Activated CD8-positive, alpha-beta T cell treated with anti-CD3 and anti-CD28 coated beads for 36 hours (primary cell): ENCODE measurements around the gene C1orf115. TPM values are rescaled to one million over a fixed set of nuclear protein-coding genes. Genes with fewer than 3 reads are reported as not detected.
"Not testable (repeated sequence)": the region's sequence is repeated elsewhere in the genome, so short reads cannot be mapped to it uniquely, and the experiment has no call there.

Experiments
- ATAC-seq: fragments of 200-7000 bp; cut with Tn5 transposase; one replicate; pipeline ENCODE4 v1.10.0; 2021; ENCODE audit warnings: mild to moderate bottlenecking, moderate library complexity
- CTCF ChIA-PET: fragments of 350-600 bp; sonication (Branson Sonifier 250); formaldehyde crosslinking; loops from one replicate; lab custom pipeline; 2021; ENCODE audit warnings: antibody characterized with exemption; lab: Charles Lee
- POLR2A ChIA-PET: fragments of 350-600 bp; sonication (Branson Sonifier 250); formaldehyde crosslinking; loops from one replicate; lab custom pipeline; 2021; ENCODE audit warnings: antibody characterized with exemption; lab: Charles Lee
- DNase-seq: peaks from one replicate; pipeline ENCODE4 v3.0.0-alpha.2; 2020
- H3K27ac Mint-ChIP-seq: one replicate; pipeline ENCODE4 v1.8.0; 2021; ENCODE audit warnings: mild to moderate bottlenecking, mixed read lengths
- H3K27me3 Mint-ChIP-seq: one replicate; pipeline ENCODE4 v1.8.0; 2021; ENCODE audit warnings: mixed read lengths
- H3K36me3 Mint-ChIP-seq: one replicate; pipeline ENCODE4 v1.8.0; 2021; ENCODE audit warnings: low read depth, mixed read lengths
- H3K4me1 Mint-ChIP-seq: one replicate; pipeline ENCODE4 v1.8.0; 2021; ENCODE audit warnings: low read depth, mixed read lengths
- H3K4me3 Mint-ChIP-seq: one replicate; pipeline ENCODE4 v1.8.0; 2021; ENCODE audit warnings: mild to moderate bottlenecking, moderate library complexity, mixed read lengths
- H3K9me3 Mint-ChIP-seq: one replicate; pipeline ENCODE4 v1.8.0; 2021; ENCODE audit warnings: mixed read lengths
- CTCF ChIP-seq: fragments of 200-600 bp; IDR thresholded peaks from one replicate; pipeline ENCODE4 v1.8.0; 2022; ENCODE audit warnings: antibody characterized with exemption, mild to moderate bottlenecking
- intact Hi-C: fragments of 100-400 bp; cut with micrococcal nuclease; formaldehyde crosslinking; loops from one replicate; pipeline ENCODE4 v1.10.0; 2022
- total RNA-seq, 2 experiments: library from RNA; stranded (reverse); gene quantifications; one replicate each; pipeline ENCODE4 v1.2.3, GENCODE V29; 2021

The C1orf115 gene
- total RNA-seq, 2 experiments from 2014 or later, result 0.07 to 0.13 TPM

- ATAC-seq, result no peak
- intact Hi-C loops, result no loop called here
- Mint-ChIP-seq H3K27ac (no peak overlapping the region), H3K4me1 (no peaks in the 10 kb centered on the region), H3K36me3 (no peaks in the 10 kb centered on the region), H3K27me3 (peaks cover 2% of the 10 kb centered on the region), H3K9me3 (no peaks in the 10 kb centered on the region), H3K4me3 (no peak overlapping the region)
- TF ChIP-seq CTCF, result no peak
- CTCF ChIA-PET, result interaction anchor here (0.7 kb wide), 1 partner anchor 22 kb away, joined by 3 read pairs; no protein-coding TSS in a partner anchor
- POLR2A ChIA-PET, result no interaction called here
- no peak for DNase-seq
These were observed 21.1 kb downstream of the C1orf115 start for GRCh38 chr1:220711056-220711809.

GRCh38 chr1:220715986-220716385 is 25.8 kb downstream of the C1orf115 start:
- not testable (repeated sequence) for H3K9me3 Mint-ChIP-seq

GRCh38 chr1:220717800-220718640 is 27.9 kb downstream of the C1orf115 start:
- CTCF ChIA-PET, result interaction anchor here (1.3 kb wide), 1 partner anchor 16 kb away, joined by 3 read pairs; no protein-coding TSS in a partner anchor
- peaks cover 7% of the 10 kb centered on the region for H3K27me3 Mint-ChIP-seq
- no peak overlapping the region for H3K4me3 Mint-ChIP-seq

More at GRCh38 chr1:220715986-220716385, 25.8 kb downstream of the C1orf115 start:
- DNase-seq, H3K27ac Mint-ChIP-seq, H3K4me3 Mint-ChIP-seq, CTCF ChIA-PET, intact Hi-C loops, H3K27me3 Mint-ChIP-seq, ATAC-seq, H3K4me1 Mint-ChIP-seq, H3K36me3 Mint-ChIP-seq, POLR2A ChIA-PET: not testable (repeated sequence)

GRCh38 chr1:220721266-220721665 is 31.1 kb downstream of the C1orf115 start:
- H3K27me3 Mint-ChIP-seq, H3K4me3 Mint-ChIP-seq, H3K27ac Mint-ChIP-seq, ATAC-seq, DNase-seq, H3K4me1 Mint-ChIP-seq, H3K9me3 Mint-ChIP-seq, H3K36me3 Mint-ChIP-seq, POLR2A ChIA-PET, intact Hi-C loops: not testable (repeated sequence)
- CTCF ChIA-PET, result interaction anchor here (3.7 kb wide), 1 partner anchor 12 kb away, joined by 16 read pairs; no protein-coding TSS in a partner anchor

More at GRCh38 chr1:220717800-220718640, 27.9 kb downstream of the C1orf115 start:
- intact Hi-C loops, result no loop called here
- POLR2A ChIA-PET, result no interaction called here
- DNase-seq (no peak), ATAC-seq (no peak)
- H3K27ac Mint-ChIP-seq, result no peak overlapping the region
- no peaks in the 10 kb centered on the region for H3K36me3 Mint-ChIP-seq
- no peaks in the 10 kb centered on the region for H3K4me1 Mint-ChIP-seq
- no peaks in the 10 kb centered on the region for H3K9me3 Mint-ChIP-seq
- no peak for TF ChIP-seq CTCF

GRCh38 chr1:220726634-220727033 is 36.5 kb downstream of the C1orf115 start:
- Mint-ChIP-seq H3K4me3 (no peak overlapping the region), H3K36me3 (no peaks in the 10 kb centered on the region), H3K9me3 (no peaks in the 10 kb centered on the region), H3K4me1 (no peaks in the 10 kb centered on the region), H3K27ac (no peak overlapping the region), H3K27me3 (peaks cover 3% of the 10 kb centered on the region)
- peak; percentile 40 for TF ChIP-seq CTCF
- POLR2A ChIA-PET, result no interaction called here
- no peak for ATAC-seq
- CTCF ChIA-PET, result interaction anchor here (1.2 to 1.3 kb wide), 2 partner anchors 11 to 49 kb away, joined by 3 read pairs; no protein-coding TSS in a partner anchor
- no peak for DNase-seq
- intact Hi-C loops, result no loop called here
